NT2/D1 (cell line): Measurements from ENCODE around the gene ARID1B.

Experiments used
- DNase-seq: peaks from one replicate; pipeline ENCODE4 v3.0.0-alpha.2; 2011; ENCODE audit warnings: low read depth, low spot score
- H3K27me3 ChIP-seq: 2 replicates; pipeline ENCODE4 v1.6.0; 2011; ENCODE audit warnings: mild to moderate bottlenecking; ENCODE audit not compliant: insufficient read length, insufficient read depth
- H3K36me3 ChIP-seq: 2 replicates; pipeline ENCODE4 v1.6.1; 2011; ENCODE audit warnings: mild to moderate bottlenecking, low read length, mixed read lengths; ENCODE audit not compliant: insufficient read depth, insufficient read length
- H3K4me1 ChIP-seq: 2 replicates; pipeline ENCODE4 v1.5.1; 2011; ENCODE audit not compliant: insufficient read depth, insufficient read length
- H3K4me3 ChIP-seq: 2 replicates; pipeline ENCODE4 v1.5.1; 2011; ENCODE audit warnings: low read depth; ENCODE audit not compliant: insufficient read length
- H3K9ac ChIP-seq: 2 replicates; pipeline ENCODE4 v1.6.0; 2011; ENCODE audit warnings: low read depth; ENCODE audit not compliant: insufficient read length
- H3K9me3 ChIP-seq: 2 replicates; pipeline ENCODE4 v1.5.1; 2011; ENCODE audit warnings: mild to moderate bottlenecking, low read length; ENCODE audit not compliant: insufficient read depth
- SUZ12 ChIP-seq: IDR thresholded peaks from 2 replicates; pipeline ENCODE4 v1.6.1; 2011; ENCODE audit not compliant: insufficient read length, insufficient read depth; ENCODE audit errors: extremely low read depth
- YY1 ChIP-seq: IDR thresholded peaks from 2 replicates; pipeline ENCODE4 v1.6.1; 2011; ENCODE audit not compliant: insufficient read length, insufficient read depth
- ZNF274 ChIP-seq: IDR thresholded peaks from 2 replicates; pipeline ENCODE4 v1.6.1; 2011; ENCODE audit warnings: mild to moderate bottlenecking, low read depth, low read length

The ARID1B gene

GRCh38 chr6:157121897-157122296, 344.7 kb downstream of the ARID1B start:
- DNase-seq: no peak

GRCh38 chr6:157123234-157123633, 346.1 kb downstream of the ARID1B start:
- Histone ChIP-seq H3K4me1 (no peaks in the 10 kb centered on the region), H3K9ac (no peak overlapping the region), H3K4me3 (no peak overlapping the region), H3K9me3 (no peaks in the 10 kb centered on the region), H3K36me3 (no peaks in the 10 kb centered on the region), H3K27me3 (no peaks in the 10 kb centered on the region)
- TF ChIP-seq ZNF274: no peak
- no peak for TF ChIP-seq SUZ12
- TF ChIP-seq YY1: no peak
- no peak for DNase-seq

More at GRCh38 chr6:157121897-157122296, 344.7 kb downstream of the ARID1B start:
- Histone ChIP-seq H3K9ac (no peak overlapping the region), H3K4me1 (no peaks in the 10 kb centered on the region), H3K27me3 (no peaks in the 10 kb centered on the region), H3K9me3 (no peaks in the 10 kb centered on the region), H3K4me3 (no peak overlapping the region), H3K36me3 (no peaks in the 10 kb centered on the region)
- no peak for TF ChIP-seq ZNF274
- TF ChIP-seq SUZ12: no peak
- no peak for TF ChIP-seq YY1

GRCh38 chr6:157124485-157125254, 347.5 kb downstream of the ARID1B start:
- Histone ChIP-seq H3K4me1 (no peaks in the 10 kb centered on the region), H3K9ac (no peak overlapping the region), H3K36me3 (no peaks in the 10 kb centered on the region), H3K9me3 (no peaks in the 10 kb centered on the region), H3K27me3 (no peaks in the 10 kb centered on the region), H3K4me3 (no peak overlapping the region)
- no peak for DNase-seq
- TF ChIP-seq SUZ12 (no peak), YY1 (no peak), ZNF274 (no peak)

- H3K4me3 ChIP-seq: no peak overlapping the region
- no peaks in the 10 kb centered on the region for H3K36me3 ChIP-seq
- no peaks in the 10 kb centered on the region for H3K4me1 ChIP-seq
- no peaks in the 10 kb centered on the region for H3K9me3 ChIP-seq
- H3K9ac ChIP-seq: no peak overlapping the region
- DNase-seq: no peak
- no peaks in the 10 kb centered on the region for H3K27me3 ChIP-seq
- no peak for TF ChIP-seq SUZ12
- no peak for TF ChIP-seq YY1
These were observed 348.4 kb downstream of the ARID1B start for GRCh38 chr6:157125531-157125930.

- no peak overlapping the region for H3K4me3 ChIP-seq
- H3K9ac ChIP-seq: no peak overlapping the region
- TF ChIP-seq YY1 (no peak), SUZ12 (no peak), ZNF274 (no peak)
- H3K27me3 ChIP-seq: no peaks in the 10 kb centered on the region
- no peaks in the 10 kb centered on the region for H3K4me1 ChIP-seq
- H3K9me3 ChIP-seq: no peaks in the 10 kb centered on the region
- no peak for DNase-seq
- no peaks in the 10 kb centered on the region for H3K36me3 ChIP-seq
These were observed 349.3 kb downstream of the ARID1B start for GRCh38 chr6:157126183-157127098.

GRCh38 chr6:157128235-157128775, 351.1 kb downstream of the ARID1B start:
- Histone ChIP-seq H3K36me3 (peaks cover 4% of the 10 kb centered on the region), H3K27me3 (no peaks in the 10 kb centered on the region), H3K4me1 (no peaks in the 10 kb centered on the region), H3K9me3 (no peaks in the 10 kb centered on the region), H3K9ac (no peak overlapping the region), H3K4me3 (no peak overlapping the region)
- DNase-seq: no peak
- TF ChIP-seq ZNF274 (no peak), YY1 (no peak), SUZ12 (no peak)

GRCh38 chr6:157131250-157131649, 354.1 kb downstream of the ARID1B start:
- Histone ChIP-seq H3K9me3 (no peaks in the 10 kb centered on the region), H3K9ac (no peak overlapping the region), H3K4me1 (no peaks in the 10 kb centered on the region), H3K4me3 (no peak overlapping the region), H3K36me3 (peaks cover 14% of the 10 kb centered on the region), H3K27me3 (no peaks in the 10 kb centered on the region)
- DNase-seq: no peak
- TF ChIP-seq ZNF274 (no peak), SUZ12 (no peak), YY1 (no peak)
